ENCODE results near the gene CAVIN2.

CAVIN2 gene

GRCh38 chr2:191846515-191847476 is at the start of gene CAVIN2:
TSS of gene CAVIN2 (minus strand) at chr2:191847088. CDS start at chr2:191846925, 163 bp downstream.
- Histone ChIP-seq H3K27me3 (replicated peaks) (no peaks in the 10 kb centered on the region), H3K4me3 (ENCODE audit: low read depth, low read length) (peak within 1 kb of the TSS; percentile 29), H3K36me3 (replicated peaks) (no peaks in the 10 kb centered on the region), H3K27ac (peak within 1 kb of the TSS; percentile 38)
- TF ChIP-seq CTCF (IDR thresholded peaks at IDR 0.05; ENCODE audit: low read depth, low read length, missing control alignments), result no peak
- in situ Hi-C loops (cut with HindIII; ENCODE audit: low pct_ligation_motif_present, low sequenced_read_pairs), result no loop called here
- peak; percentile 82 for DNase-seq

- no peak for TF ChIP-seq CTCF (IDR thresholded peaks at IDR 0.05; ENCODE audit: low read depth, low read length, missing control alignments)
- Histone ChIP-seq H3K4me3 (ENCODE audit: low read depth, low read length) (no peak overlapping the region), H3K27ac (no peak overlapping the region), H3K36me3 (replicated peaks) (no peaks in the 10 kb centered on the region), H3K27me3 (replicated peaks) (no peaks in the 10 kb centered on the region)
- no peak for DNase-seq
- in situ Hi-C loops (cut with HindIII; ENCODE audit: low pct_ligation_motif_present, low sequenced_read_pairs), result no loop called here
Observed at GRCh38 chr2:191895743-191896142, 48.9 kb upstream of the CAVIN2 start.

GRCh38 chr2:191895195-191895594 is 48.3 kb upstream of the CAVIN2 start:
- no peak overlapping the region for H3K4me3 ChIP-seq (ENCODE audit: low read depth, low read length)
- TF ChIP-seq CTCF (IDR thresholded peaks at IDR 0.05; ENCODE audit: low read depth, low read length, missing control alignments), result no peak
- DNase-seq, result no peak
- in situ Hi-C loops (cut with HindIII; ENCODE audit: low pct_ligation_motif_present, low sequenced_read_pairs), result no loop called here
- no peak overlapping the region for H3K27ac ChIP-seq
- no peaks in the 10 kb centered on the region for H3K36me3 ChIP-seq (replicated peaks)
- H3K27me3 ChIP-seq (replicated peaks), result no peaks in the 10 kb centered on the region

GRCh38 chr2:191894681-191895147 is 47.8 kb upstream of the CAVIN2 start:
- no peaks in the 10 kb centered on the region for H3K27me3 ChIP-seq (replicated peaks)
- in situ Hi-C loops (cut with HindIII; ENCODE audit: low pct_ligation_motif_present, low sequenced_read_pairs), result no loop called here
- H3K36me3 ChIP-seq (replicated peaks), result no peaks in the 10 kb centered on the region
- peak; percentile 14 for DNase-seq
- no peak overlapping the region for H3K4me3 ChIP-seq (ENCODE audit: low read depth, low read length)
- TF ChIP-seq CTCF (IDR thresholded peaks at IDR 0.05; ENCODE audit: low read depth, low read length, missing control alignments), result no peak
- H3K27ac ChIP-seq, result no peak overlapping the region

GRCh38 chr2:191892391-191892790 is 45.5 kb upstream of the CAVIN2 start:
- in situ Hi-C loops (cut with HindIII; ENCODE audit: low pct_ligation_motif_present, low sequenced_read_pairs), result no loop called here
- no peak for TF ChIP-seq CTCF (IDR thresholded peaks at IDR 0.05; ENCODE audit: low read depth, low read length, missing control alignments)
- H3K4me3 ChIP-seq (ENCODE audit: low read depth, low read length), result no peak overlapping the region
- no peaks in the 10 kb centered on the region for H3K36me3 ChIP-seq (replicated peaks)
- peak; percentile 81 for DNase-seq
- no peak overlapping the region for H3K27ac ChIP-seq
- H3K27me3 ChIP-seq (replicated peaks), result no peaks in the 10 kb centered on the region

All from brain microvascular endothelial cell (primary cell).